ENCODE data around the gene CTNND2.

The CTNND2 gene

GRCh38 chr5:10987276-10987924, 916.8 kb downstream of the CTNND2 start:
- Histone ChIP-seq H3K4me1 (ENCODE audit: low read length) (no peaks in the 10 kb centered on the region), H3K4me2 (ENCODE audit: low read depth, low read length) (peak overlapping the region; percentile 42; the same call in 1 of the 2 replicates), H3K9me2 (replicated peaks; ENCODE audit: insufficient read depth, low read length) (no peaks in the 10 kb centered on the region), H2AFZ (ENCODE audit: low read length) (no peak overlapping the region), H3K27ac (ENCODE audit: low read length) (no peak overlapping the region), H3K4me3 (ENCODE audit: low read length) (no peak overlapping the region), H3K27me3 (replicated peaks; ENCODE audit: insufficient read depth, low read length) (no peaks in the 10 kb centered on the region), H4K20me1 (ENCODE audit: insufficient read depth, low read length) (no peaks in the 10 kb centered on the region), H3K36me3 (replicated peaks; ENCODE audit: insufficient read depth, low read length) (no peaks in the 10 kb centered on the region), H3K9ac (ENCODE audit: low read length) (no peak overlapping the region), H3K9me3 (replicated peaks; ENCODE audit: insufficient read depth, low read length) (no peaks in the 10 kb centered on the region), H3K79me2 (ENCODE audit: low read length) (no peaks in the 10 kb centered on the region), H3F3A (ENCODE audit: insufficient read depth, low read length) (no peaks in the 10 kb centered on the region)
- no peak for TF ChIP-seq CTCF (IDR thresholded peaks at IDR 0.05; ENCODE audit: low read length)
- no peak for TF ChIP-seq EZH2 (optimal IDR thresholded peaks at IDR 0.05; ENCODE audit: low read depth, low read length)
- TF ChIP-seq EZH2phosphoT487 (IDR thresholded peaks at IDR 0.05; ENCODE audit: low read length), result no peak
- DNase-seq, result no peak

GRCh38 chr5:10985721-10986110, 918.5 kb downstream of the CTNND2 start:
- no peaks in the 10 kb centered on the region for H4K20me1 ChIP-seq (ENCODE audit: insufficient read depth, low read length)
- TF ChIP-seq EZH2 (optimal IDR thresholded peaks at IDR 0.05; ENCODE audit: low read depth, low read length), result no peak
- no peak for TF ChIP-seq CTCF (IDR thresholded peaks at IDR 0.05; ENCODE audit: low read length)
- no peak for TF ChIP-seq EZH2phosphoT487 (IDR thresholded peaks at IDR 0.05; ENCODE audit: low read length)
- no peak overlapping the region for H3K4me2 ChIP-seq (ENCODE audit: low read depth, low read length)

DNA sequence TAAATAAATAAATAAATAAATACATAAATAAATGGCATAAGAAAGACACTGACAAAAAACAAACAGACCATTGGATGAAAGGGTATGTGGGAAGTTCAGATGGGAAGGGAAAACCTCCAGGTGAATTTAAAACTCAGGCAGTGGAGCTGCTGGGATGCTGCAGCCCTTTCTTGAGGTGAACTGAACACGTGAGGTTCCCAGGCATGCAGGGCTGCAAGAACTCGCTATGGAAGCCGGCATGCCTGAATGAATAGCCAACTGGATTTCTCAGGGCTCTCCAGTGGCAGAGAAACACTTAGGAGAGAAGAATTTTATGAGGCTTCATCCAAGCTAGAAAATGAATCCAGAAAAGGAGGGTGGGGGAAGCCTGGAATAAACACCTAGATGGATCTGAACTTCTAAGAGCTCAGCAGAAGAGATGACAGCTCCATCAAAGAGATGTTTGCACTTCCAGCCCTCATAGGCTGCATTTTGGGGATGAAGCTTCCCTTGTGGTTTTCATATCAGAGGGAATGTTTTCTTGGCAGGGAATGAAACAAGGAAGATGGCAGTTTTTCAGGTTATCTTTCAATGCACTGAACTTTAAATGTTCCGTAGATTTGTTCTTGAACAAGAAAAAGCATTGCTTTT, 919.0 kb downstream of the CTNND2 start:
- no peaks in the 10 kb centered on the region for H3K9me2 ChIP-seq (replicated peaks; ENCODE audit: insufficient read depth, low read length)
- H3K27ac ChIP-seq (ENCODE audit: low read length), result no peak overlapping the region
- no peak overlapping the region for H3K4me2 ChIP-seq (ENCODE audit: low read depth, low read length)
- no peaks in the 10 kb centered on the region for H4K20me1 ChIP-seq (ENCODE audit: insufficient read depth, low read length)
- no peak overlapping the region for H3K4me3 ChIP-seq (ENCODE audit: low read length)
- no peaks in the 10 kb centered on the region for H3F3A ChIP-seq (ENCODE audit: insufficient read depth, low read length)
- no peak overlapping the region for H2AFZ ChIP-seq (ENCODE audit: low read length)
- H3K4me1 ChIP-seq (ENCODE audit: low read length), result no peaks in the 10 kb centered on the region
- H3K36me3 ChIP-seq (replicated peaks; ENCODE audit: insufficient read depth, low read length), result no peaks in the 10 kb centered on the region
- no peak for DNase-seq
- TF ChIP-seq CTCF (IDR thresholded peaks at IDR 0.05; ENCODE audit: low read length) (no peak), EZH2phosphoT487 (IDR thresholded peaks at IDR 0.05; ENCODE audit: low read length) (no peak), EZH2 (optimal IDR thresholded peaks at IDR 0.05; ENCODE audit: low read depth, low read length) (no peak)
- no peaks in the 10 kb centered on the region for H3K27me3 ChIP-seq (replicated peaks; ENCODE audit: insufficient read depth, low read length)
- H3K9me3 ChIP-seq (replicated peaks; ENCODE audit: insufficient read depth, low read length), result no peaks in the 10 kb centered on the region
- no peak overlapping the region for H3K9ac ChIP-seq (ENCODE audit: low read length)
- H3K79me2 ChIP-seq (ENCODE audit: low read length), result no peaks in the 10 kb centered on the region

More at GRCh38 chr5:10985721-10986110, 918.5 kb downstream of the CTNND2 start:
- DNase-seq, result no peak
- Histone ChIP-seq H3K36me3 (replicated peaks; ENCODE audit: insufficient read depth, low read length) (no peaks in the 10 kb centered on the region), H3K4me3 (ENCODE audit: low read length) (no peak overlapping the region), H3K79me2 (ENCODE audit: low read length) (no peaks in the 10 kb centered on the region), H3F3A (ENCODE audit: insufficient read depth, low read length) (no peaks in the 10 kb centered on the region), H2AFZ (ENCODE audit: low read length) (no peak overlapping the region), H3K4me1 (ENCODE audit: low read length) (no peaks in the 10 kb centered on the region), H3K27me3 (replicated peaks; ENCODE audit: insufficient read depth, low read length) (no peaks in the 10 kb centered on the region), H3K9ac (ENCODE audit: low read length) (no peak overlapping the region), H3K27ac (ENCODE audit: low read length) (no peak overlapping the region), H3K9me2 (replicated peaks; ENCODE audit: insufficient read depth, low read length) (no peaks in the 10 kb centered on the region), H3K9me3 (replicated peaks; ENCODE audit: insufficient read depth, low read length) (no peaks in the 10 kb centered on the region)
